Right lobe of liver (tissue), 6 donors: ENCODE measurements around the gene MEGF8. TPM values are rescaled to one million over a fixed set of nuclear protein-coding genes. Genes with fewer than 3 reads are reported as not detected.

Experiments used
- ATAC-seq, 4 donors: fragments of 200-7000 bp; cut with Tn5 transposase; one replicate each; pipeline ENCODE4 v1.9.1; 2020; ENCODE audit warnings: mild to moderate bottlenecking in 4 of 4, moderate library complexity in 4 of 4
- DNase-seq, 3 donors: peaks; one replicate each; pipeline ENCODE4 v3.0.0-alpha.2; 2020
- H3K27ac ChIP-seq, 3 donors: fragments of 200-600 bp; one replicate each; pipeline ENCODE4 v1.8.0; 2022
- H3K27me3 ChIP-seq, 2 donors: fragments of 200-600 bp; one replicate each; pipeline ENCODE4 v1.8.0; 2022
- H3K36me3 ChIP-seq, 4 donors: fragments of 200-600 bp; sonication (generic) in 1 of 4; one replicate each; pipeline versions ENCODE4 v1.5.1 to v1.8.0; 2017 to 2022; ENCODE audit warnings: control low read depth in 1 of 4
- H3K4me1 ChIP-seq, 4 donors: fragments of 200-600 bp; sonication (generic) in 1 of 4; one replicate each; pipeline versions ENCODE4 v1.5.1 to v1.8.0; 2017 to 2022; ENCODE audit warnings: control low read depth in 1 of 4
- H3K4me3 ChIP-seq, 3 donors: fragments of 200-600 bp; one replicate each; pipeline ENCODE4 v1.8.0; 2022
- H3K9me3 ChIP-seq, 4 donors: fragments of 200-600 bp; sonication (generic) in 1 of 4; one replicate each; pipeline versions ENCODE4 v1.5.1 to v1.8.0; 2017 to 2022; ENCODE audit warnings: control low read depth in 1 of 4
- CTCF ChIP-seq, 4 donors: fragments of 200-600 bp in 3 of 4; fragments of 450-650 bp in 1 of 4; IDR thresholded peaks; one replicate each; pipeline versions ENCODE4 v1.5.1 to v1.8.0; 2016 to 2022; ENCODE audit warnings: antibody characterized with exemption in 4 of 4, mild to moderate bottlenecking in 2 of 4
- POLR2A ChIP-seq: fragments of 450-650 bp; IDR thresholded peaks from one replicate; pipeline ENCODE4 v1.6.1; 2017; ENCODE audit warnings: antibody characterized with exemption, mild to moderate bottlenecking
- WGBS: methylation state at CpG from one replicate; pipeline ENCODE4 v1.1.6; 2018; ENCODE audit warnings: low coverage, low lambda C conversion rate; ENCODE audit not compliant: insufficient coverage; ENCODE audit errors: missing lambda C conversion rate; 5-methylcytosine and 5-hydroxymethylcytosine counted together
- intact Hi-C, 2 donors: fragments of 100-400 bp; cut with DNase I; formaldehyde crosslinking; loops; one replicate each; pipeline versions ENCODE4 v1.11.2 to v1.14.1; 2022
- total RNA-seq, 6 experiments: library from RNA; depleted of rRNA in 2 of 6; stranded (reverse); fragments of >200 nt in 2 of 6; fragmentation: NEBNext Ultra II Directional in 3 of 6; extraction: Animal tissue kit (Norgen Biotek cat#: 25700) in 3 of 6; gene quantifications; one replicate each; pipeline versions ENCODE4 v1.1.0 to v1.2.4, GENCODE V29; 2016 to 2023
- donor health status: DM: no; HTN: yes; CAD: no.
- donor health status: DM: no; HTN: no; CAD: no.
- donor health status: DM: no; HTN: no; CAD: no.
- donor health status: DM: no; HTN: yes; CAD: no.
- donor health status: DM: no; HTN: yes; CAD: no.

MEGF8 gene
- total RNA-seq, 6 experiments from 2014 or later, result 5.5 to 11.0 (median 8.7) TPM

GRCh38 chr19:42368765-42369164 lies 43.3 kb downstream of the MEGF8 start:
- DNase-seq, result no peak
- peaks cover 0 to 5% (median 0%) of the 10 kb centered on the region in 4 donors for H3K36me3 ChIP-seq

GRCh38 chr19:42369433-42370067 lies 44.1 kb downstream of the MEGF8 start:
- intact Hi-C loops, result no loop called here
- peaks cover 0 to 2% (median 0%) of the 10 kb centered on the region in 4 donors for H3K36me3 ChIP-seq
- no peaks in the 10 kb centered on the region for H3K27me3 ChIP-seq
- DNase-seq (no peak), ATAC-seq (no peak)
- H3K4me1 ChIP-seq, result no peaks in the 10 kb centered on the region
- no peak overlapping the region for H3K27ac ChIP-seq
- WGBS, result 87% methylated on average over 4 of the region's 27 CpGs
- H3K4me3 ChIP-seq, result no peak overlapping the region
- TF ChIP-seq POLR2A (no peak), CTCF (IDR thresholded peaks at IDR 0.05) (no peak)
- H3K9me3 ChIP-seq, result no peaks in the 10 kb centered on the region

More at GRCh38 chr19:42368765-42369164, 43.3 kb downstream of the MEGF8 start:
- H3K27me3 ChIP-seq, result no peaks in the 10 kb centered on the region
- no peak overlapping the region for H3K27ac ChIP-seq
- H3K4me1 ChIP-seq, result no peaks in the 10 kb centered on the region
- TF ChIP-seq POLR2A, result no peak
- no peak for TF ChIP-seq CTCF (IDR thresholded peaks at IDR 0.05)
- H3K9me3 ChIP-seq, result peaks cover 0 to under 1% (median 0%) of the 10 kb centered on the region in 4 donors
- WGBS, result 90% methylated on average over 3 of the region's 15 CpGs
- H3K4me3 ChIP-seq, result no peak overlapping the region
- peak in 1 of 4 donors; percentile 6 for ATAC-seq
- intact Hi-C loops, result no loop called here

- Histone ChIP-seq H3K4me1 (no peaks in the 10 kb centered on the region), H3K27ac (no peak overlapping the region), H3K9me3 (no peaks in the 10 kb centered on the region), H3K27me3 (no peaks in the 10 kb centered on the region), H3K4me3 (no peak overlapping the region), H3K36me3 (peaks cover 0 to 2% (median 0%) of the 10 kb centered on the region in 4 donors)
- intact Hi-C loops, result no loop called here
- WGBS, result 80% methylated on average over 1 of the region's 9 CpGs
- no peak for DNase-seq
- no peak for ATAC-seq
- no peak for TF ChIP-seq CTCF (IDR thresholded peaks at IDR 0.05)
- no peak for TF ChIP-seq POLR2A
Measured at GRCh38 chr19:42370068-42370520, 44.7 kb downstream of the MEGF8 start.

GRCh38 chr19:42370626-42371175 lies 45.3 kb downstream of the MEGF8 start:
- intact Hi-C loops, result no loop called here
- Histone ChIP-seq H3K36me3 (peaks cover 0 to 2% (median 0%) of the 10 kb centered on the region in 4 donors), H3K9me3 (no peaks in the 10 kb centered on the region), H3K27ac (no peak overlapping the region), H3K4me1 (no peaks in the 10 kb centered on the region), H3K4me3 (no peak overlapping the region), H3K27me3 (no peaks in the 10 kb centered on the region)
- ATAC-seq (no peak), DNase-seq (no peak)
- no peak for TF ChIP-seq POLR2A
- no peak for TF ChIP-seq CTCF (IDR thresholded peaks at IDR 0.05)
- 75% methylated on average over 6 of the region's 12 CpGs for WGBS
